ENCODE measurements around the gene MCTP1. TPM values are rescaled to one million over a fixed set of nuclear protein-coding genes. Genes with fewer than 3 reads are reported as not detected.
A peak's percentile ranks its signal among the peaks of the same experiment; 100 is the strongest.

The MCTP1 gene
- total RNA-seq, 4 donors from 2014 or later: 11.2 to 43.6 (median 16.8) TPM

GRCh38 chr5:94977437-94977836 is 307.5 kb downstream of the MCTP1 start:
- no peaks in the 10 kb centered on the region for H3K27me3 ChIP-seq
- H3K36me3 ChIP-seq: no peaks in the 10 kb centered on the region
- H3K4me3 ChIP-seq: no peak overlapping the region
- WGBS: 0% methylated on average over 2 of the region's 2 CpGs
- intact Hi-C loops (cut with DNase I): no loop called here
- DNase-seq (ENCODE audit: extremely low spot score): no peak
- H3K4me1 ChIP-seq: no peaks in the 10 kb centered on the region
- no peak overlapping the region for H3K27ac ChIP-seq (replicated peaks in 1 of 4)
- H3K9me3 ChIP-seq: peaks cover 0 to 29% (median 20%) of the 10 kb centered on the region in 4 donors
- TF ChIP-seq, protein P1, sequence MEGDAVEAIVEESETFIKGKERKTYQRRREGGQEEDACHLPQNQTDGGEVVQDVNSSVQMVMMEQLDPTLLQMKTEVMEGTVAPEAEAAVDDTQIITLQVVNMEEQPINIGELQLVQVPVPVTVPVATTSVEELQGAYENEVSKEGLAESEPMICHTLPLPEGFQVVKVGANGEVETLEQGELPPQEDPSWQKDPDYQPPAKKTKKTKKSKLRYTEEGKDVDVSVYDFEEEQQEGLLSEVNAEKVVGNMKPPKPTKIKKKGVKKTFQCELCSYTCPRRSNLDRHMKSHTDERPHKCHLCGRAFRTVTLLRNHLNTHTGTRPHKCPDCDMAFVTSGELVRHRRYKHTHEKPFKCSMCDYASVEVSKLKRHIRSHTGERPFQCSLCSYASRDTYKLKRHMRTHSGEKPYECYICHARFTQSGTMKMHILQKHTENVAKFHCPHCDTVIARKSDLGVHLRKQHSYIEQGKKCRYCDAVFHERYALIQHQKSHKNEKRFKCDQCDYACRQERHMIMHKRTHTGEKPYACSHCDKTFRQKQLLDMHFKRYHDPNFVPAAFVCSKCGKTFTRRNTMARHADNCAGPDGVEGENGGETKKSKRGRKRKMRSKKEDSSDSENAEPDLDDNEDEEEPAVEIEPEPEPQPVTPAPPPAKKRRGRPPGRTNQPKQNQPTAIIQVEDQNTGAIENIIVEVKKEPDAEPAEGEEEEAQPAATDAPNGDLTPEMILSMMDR (IDR thresholded peaks at IDR 0.05): no peak
- TF ChIP-seq POLR2AphosphoS5 (IDR thresholded peaks at IDR 0.05) (no peak), EP300 (IDR thresholded peaks at IDR 0.05) (no peak), POLR2A (IDR thresholded peaks at IDR 0.05; ENCODE audit: low read depth) (no peak)

GRCh38 chr5:94976853-94977252 is 308.0 kb downstream of the MCTP1 start:
- Histone ChIP-seq H3K27ac (replicated peaks in 1 of 4) (no peak overlapping the region), H3K9me3 (peaks cover 0 to 29% (median 20%) of the 10 kb centered on the region in 4 donors), H3K4me1 (no peaks in the 10 kb centered on the region), H3K27me3 (no peaks in the 10 kb centered on the region), H3K4me3 (no peak overlapping the region), H3K36me3 (no peaks in the 10 kb centered on the region)
- TF ChIP-seq POLR2AphosphoS5 (IDR thresholded peaks at IDR 0.05) (no peak), EP300 (IDR thresholded peaks at IDR 0.05) (no peak), POLR2A (IDR thresholded peaks at IDR 0.05; ENCODE audit: low read depth) (no peak)
- TF ChIP-seq, protein P1 (IDR thresholded peaks at IDR 0.05): no peak
- intact Hi-C loops (cut with DNase I): no loop called here
- WGBS: 86% methylated on average over 1 of the region's 1 CpG
- DNase-seq (ENCODE audit: extremely low spot score): no peak

- intact Hi-C loops (cut with DNase I): no loop called here
- Histone ChIP-seq H3K27me3 (no peaks in the 10 kb centered on the region), H3K36me3 (no peaks in the 10 kb centered on the region), H3K27ac (replicated peaks in 1 of 4) (no peak overlapping the region), H3K4me1 (no peaks in the 10 kb centered on the region), H3K4me3 (no peak overlapping the region), H3K9me3 (peaks cover 0 to 16% (median 11%) of the 10 kb centered on the region in 4 donors)
- TF ChIP-seq POLR2AphosphoS5 (IDR thresholded peaks at IDR 0.05): no peak
- WGBS: 88% methylated on average over 1 of the region's 1 CpG
- no peak for DNase-seq (ENCODE audit: extremely low spot score)
Measured at GRCh38 chr5:94972268-94972667, 312.6 kb downstream of the MCTP1 start.

DNA sequence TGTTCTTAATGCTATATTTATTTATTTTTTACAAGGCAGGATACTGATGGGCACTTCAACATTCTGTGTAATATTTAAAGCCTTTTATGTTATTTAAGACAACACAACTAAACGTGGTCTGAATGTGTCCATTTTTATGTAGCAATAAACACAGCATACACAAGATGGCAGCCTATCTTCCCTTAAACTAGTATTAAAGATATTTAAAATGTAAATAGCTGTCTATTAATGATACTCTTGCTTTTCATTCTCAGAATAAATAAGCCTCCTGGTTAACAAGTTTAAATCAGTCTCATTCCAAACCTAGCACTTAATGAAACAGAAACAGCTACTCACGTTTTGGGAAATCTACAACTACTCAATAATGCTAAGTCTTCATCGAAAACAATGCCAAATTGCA is 315.7 kb downstream of the MCTP1 start:
- TF ChIP-seq POLR2A (IDR thresholded peaks at IDR 0.05; ENCODE audit: low read depth): no peak
- TF ChIP-seq, protein P1 (IDR thresholded peaks at IDR 0.05): peak in 1 of 3 experiments; percentile 24
- no peaks in the 10 kb centered on the region for H3K36me3 ChIP-seq
- H3K9me3 ChIP-seq: peaks cover 0 to 4% (median 0%) of the 10 kb centered on the region in 4 donors
- no peak for DNase-seq (ENCODE audit: extremely low spot score)
- H3K27ac ChIP-seq (replicated peaks in 1 of 4): no peak overlapping the region
- H3K4me3 ChIP-seq: no peak overlapping the region
- no peaks in the 10 kb centered on the region for H3K4me1 ChIP-seq
- intact Hi-C loops (cut with DNase I): loop anchor here (10.0 kb wide), 1 partner anchor 296 kb away; no protein-coding TSS in a partner anchor
- H3K27me3 ChIP-seq: no peaks in the 10 kb centered on the region
- WGBS: 35% methylated on average over 3 of the region's 3 CpGs

DNA sequence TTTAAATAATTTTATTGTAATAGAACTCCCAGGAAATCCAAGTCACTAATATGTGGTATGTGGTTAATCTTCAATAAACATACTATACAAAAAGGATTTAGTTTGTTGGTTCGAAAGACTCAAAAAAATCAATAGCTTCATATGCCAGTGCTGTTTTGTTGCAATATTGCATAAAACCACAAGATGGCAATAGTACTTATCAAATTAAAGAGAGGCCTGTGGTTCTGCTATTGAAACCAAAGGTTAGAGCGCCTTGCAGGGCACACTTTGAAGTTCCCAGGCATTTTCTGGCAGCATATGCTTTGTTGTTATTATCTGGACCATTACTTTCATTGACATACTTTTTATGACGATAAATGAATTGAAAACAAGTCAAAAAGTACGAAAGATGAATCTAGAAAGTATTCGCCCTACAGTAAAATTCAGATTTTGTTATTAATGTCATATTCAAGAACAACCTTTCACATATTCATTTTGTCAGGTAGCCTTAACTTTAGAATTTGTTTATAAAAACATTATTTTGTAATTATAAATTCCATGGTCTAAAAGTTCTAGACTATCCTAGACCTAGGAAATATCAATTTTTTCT is 316.3 kb downstream of the MCTP1 start:
- intact Hi-C loops (cut with DNase I): loop anchor here (10.0 kb wide), 1 partner anchor 296 kb away; no protein-coding TSS in a partner anchor
- WGBS: 53% methylated on average over 5 of the region's 5 CpGs
- no peak for DNase-seq (ENCODE audit: extremely low spot score)
- Histone ChIP-seq H3K4me1 (no peaks in the 10 kb centered on the region), H3K36me3 (no peaks in the 10 kb centered on the region), H3K27ac (replicated peaks in 1 of 4) (no peak overlapping the region), H3K27me3 (no peaks in the 10 kb centered on the region), H3K9me3 (peaks cover 0 to 4% (median 0%) of the 10 kb centered on the region in 4 donors), H3K4me3 (no peak overlapping the region)
- TF ChIP-seq EP300 (IDR thresholded peaks at IDR 0.05): no peak
- TF ChIP-seq, protein P1 (IDR thresholded peaks at IDR 0.05): peak; percentile 52 to 63 (median 55)

Measured in esophagus muscularis mucosa (tissue), 4 donors.